SU-DHL-6 (cell line): Measurements from ENCODE around the gene BNIP5.

ENCODE experiments used
- H2AFZ ChIP-seq: fragments of 200-600 bp; sonication (generic); 2 replicates; pipeline ENCODE4 v1.6.1; 2014; ENCODE audit warnings: low read depth, mild to moderate bottlenecking, moderate library complexity, mixed read lengths, antibody characterized with exemption, low read length; ENCODE audit not compliant: severe bottlenecking
- H3F3A ChIP-seq: fragments of 200-600 bp; shearing (Covaris generic); 2 replicates; pipeline ENCODE4 v1.6.0; 2016; ENCODE audit warnings: antibody characterized with exemption, mild to moderate bottlenecking; ENCODE audit not compliant: insufficient read depth
- H3K27ac ChIP-seq: fragments of 200-600 bp; sonication (generic); 2 replicates; pipeline ENCODE4 v1.5.1; 2016; ENCODE audit warnings: low read depth, mild to moderate bottlenecking, low read length, moderate library complexity, mixed read lengths
- H3K27me3 ChIP-seq: fragments of 200-600 bp; sonication (generic), shearing (Covaris generic); 2 replicates; pipeline ENCODE4 v1.6.0; 2014; ENCODE audit warnings: mild to moderate bottlenecking, low read length
- H3K36me3 ChIP-seq: fragments of 200-600 bp; sonication (generic); 2 replicates; pipeline ENCODE4 v1.6.1; 2014; ENCODE audit warnings: mild to moderate bottlenecking, low read length, mixed read lengths
- H3K4me2 ChIP-seq: fragments of 300-600, 200-600 bp; shearing (Covaris generic), sonication (generic); 2 replicates; pipeline ENCODE4 v1.6.0; 2014; ENCODE audit warnings: low read length, low read depth, mild to moderate bottlenecking; ENCODE audit not compliant: poor library complexity, severe bottlenecking
- H3K4me3 ChIP-seq: fragments of 200-600 bp; sonication (generic); 2 replicates; pipeline ENCODE4 v1.5.1; 2014; ENCODE audit warnings: antibody characterized with exemption, low read length, mild to moderate bottlenecking, mixed read lengths; ENCODE audit not compliant: insufficient read depth, poor library complexity, severe bottlenecking
- H3K79me2 ChIP-seq: fragments of 200-600 bp; sonication (generic); 2 replicates; pipeline ENCODE4 v1.6.1; 2014; ENCODE audit warnings: mild to moderate bottlenecking, low read length, moderate library complexity; ENCODE audit not compliant: insufficient read depth
- H3K9ac ChIP-seq: fragments of 200-600 bp; sonication (generic); 2 replicates; pipeline ENCODE4 v1.7.0; 2014; ENCODE audit warnings: mild to moderate bottlenecking, low read length
- H3K9me2 ChIP-seq: fragments of 200-600 bp; sonication (generic); replicated peaks from 2 replicates; pipeline ENCODE4 v1.6.1; 2014; ENCODE audit warnings: low read length; ENCODE audit not compliant: insufficient read depth
- H3K9me3 ChIP-seq: fragments of 200-600 bp; sonication (generic); 2 replicates; pipeline ENCODE4 v1.6.1; 2014; ENCODE audit warnings: low read length, mixed read lengths; ENCODE audit not compliant: insufficient read depth
- H4K20me1 ChIP-seq: fragments of 200-600 bp; sonication (generic); 2 replicates; pipeline ENCODE4 v1.6.1; 2014; ENCODE audit warnings: low read depth, mild to moderate bottlenecking, antibody characterized with exemption, low read length, moderate library complexity, mixed read lengths
- EZH2phosphoT487 ChIP-seq: fragments of 200-600 bp; sonication (generic), shearing (Covaris generic); conservative IDR thresholded peaks from 2 replicates; pipeline ENCODE4 v1.6.1; 2018; ENCODE audit warnings: mild to moderate bottlenecking, antibody characterized with exemption, low read length, moderate library complexity, mixed read lengths
- TF ChIP-seq, protein P1 (sequence below): fragments of 200-600 bp; sonication (generic); IDR thresholded peaks from one replicate; pipeline ENCODE4 v1.5.1; 2017; ENCODE audit warnings: antibody characterized with exemption, mild to moderate bottlenecking, low read length, moderate library complexity; ENCODE audit not compliant: insufficient read depth, poor library complexity, severe bottlenecking

Gene BNIP5

GRCh38 chr6:36370638-36371037 is 34.0 kb upstream of the BNIP5 start:
- Histone ChIP-seq H3K9ac (no peak overlapping the region), H3K4me2 (no peak overlapping the region), H2AFZ (no peak overlapping the region), H3K27me3 (no peaks in the 10 kb centered on the region), H3K9me2 (no peaks in the 10 kb centered on the region), H3K27ac (no peak overlapping the region), H3K4me3 (no peak overlapping the region), H3K36me3 (no peaks in the 10 kb centered on the region), H3F3A (no peaks in the 10 kb centered on the region), H3K9me3 (no peaks in the 10 kb centered on the region), H3K79me2 (no peaks in the 10 kb centered on the region), H4K20me1 (no peaks in the 10 kb centered on the region)
- TF ChIP-seq, protein P1, sequence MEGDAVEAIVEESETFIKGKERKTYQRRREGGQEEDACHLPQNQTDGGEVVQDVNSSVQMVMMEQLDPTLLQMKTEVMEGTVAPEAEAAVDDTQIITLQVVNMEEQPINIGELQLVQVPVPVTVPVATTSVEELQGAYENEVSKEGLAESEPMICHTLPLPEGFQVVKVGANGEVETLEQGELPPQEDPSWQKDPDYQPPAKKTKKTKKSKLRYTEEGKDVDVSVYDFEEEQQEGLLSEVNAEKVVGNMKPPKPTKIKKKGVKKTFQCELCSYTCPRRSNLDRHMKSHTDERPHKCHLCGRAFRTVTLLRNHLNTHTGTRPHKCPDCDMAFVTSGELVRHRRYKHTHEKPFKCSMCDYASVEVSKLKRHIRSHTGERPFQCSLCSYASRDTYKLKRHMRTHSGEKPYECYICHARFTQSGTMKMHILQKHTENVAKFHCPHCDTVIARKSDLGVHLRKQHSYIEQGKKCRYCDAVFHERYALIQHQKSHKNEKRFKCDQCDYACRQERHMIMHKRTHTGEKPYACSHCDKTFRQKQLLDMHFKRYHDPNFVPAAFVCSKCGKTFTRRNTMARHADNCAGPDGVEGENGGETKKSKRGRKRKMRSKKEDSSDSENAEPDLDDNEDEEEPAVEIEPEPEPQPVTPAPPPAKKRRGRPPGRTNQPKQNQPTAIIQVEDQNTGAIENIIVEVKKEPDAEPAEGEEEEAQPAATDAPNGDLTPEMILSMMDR, result no peak
- no peak for TF ChIP-seq EZH2phosphoT487

DNA sequence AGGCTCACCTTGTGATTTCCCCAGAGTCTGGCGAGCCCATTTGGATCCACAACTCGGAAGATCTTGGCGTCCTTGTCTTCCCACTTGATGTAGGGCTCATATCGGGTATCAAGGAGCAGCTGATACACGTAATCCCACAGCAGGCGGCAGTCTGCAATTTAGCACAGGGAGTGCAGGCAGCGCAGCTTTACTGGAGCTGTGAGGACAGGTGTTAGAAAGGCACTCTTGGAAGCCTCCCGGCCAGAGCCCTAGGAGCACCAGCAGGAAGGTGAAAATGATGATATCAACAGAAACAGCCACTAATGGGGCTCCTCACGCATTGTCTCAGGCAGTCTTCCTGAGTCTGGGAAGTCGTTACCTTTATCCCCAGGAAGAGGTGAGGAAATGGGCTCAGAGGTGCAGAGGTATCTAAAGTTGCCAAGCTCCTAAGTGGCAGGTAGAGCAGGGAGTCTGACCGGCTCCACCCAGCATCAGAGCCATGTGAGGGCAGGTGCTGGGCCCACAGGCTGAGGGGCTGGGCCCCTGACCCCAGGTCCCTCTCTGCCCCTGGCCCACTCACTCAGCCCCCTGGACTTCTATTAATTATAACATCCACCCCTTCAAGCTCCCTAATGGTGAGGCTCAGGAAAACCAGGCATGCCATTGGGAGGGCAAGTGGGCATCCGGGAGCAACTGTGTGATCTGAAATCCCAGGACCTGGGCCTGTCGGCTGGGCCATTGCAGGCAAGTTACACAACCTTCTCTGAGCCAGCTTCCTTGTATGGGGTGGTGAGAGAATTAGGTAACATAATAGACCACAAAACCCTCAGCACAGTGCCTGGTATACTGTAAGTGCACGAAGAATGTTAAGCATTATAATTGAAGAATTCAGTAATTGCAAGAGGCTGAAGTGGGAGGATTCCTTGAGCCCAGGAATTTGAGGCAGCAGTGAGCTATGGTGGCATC is 32.5 kb upstream of the BNIP5 start:
- Histone ChIP-seq H3K4me2 (no peak overlapping the region), H3K9me2 (no peaks in the 10 kb centered on the region), H3K27ac (no peak overlapping the region), H3K9ac (no peak overlapping the region), H3K27me3 (no peaks in the 10 kb centered on the region), H2AFZ (no peak overlapping the region), H3F3A (no peaks in the 10 kb centered on the region), H3K79me2 (no peaks in the 10 kb centered on the region), H3K4me3 (no peak overlapping the region), H4K20me1 (no peaks in the 10 kb centered on the region), H3K36me3 (no peaks in the 10 kb centered on the region), H3K9me3 (no peaks in the 10 kb centered on the region)
- no peak for TF ChIP-seq EZH2phosphoT487
- TF ChIP-seq, protein P1, result no peak

- H3K9me2 ChIP-seq, result no peaks in the 10 kb centered on the region
- no peaks in the 10 kb centered on the region for H3K36me3 ChIP-seq
- no peaks in the 10 kb centered on the region for H3K79me2 ChIP-seq
- H3K4me3 ChIP-seq, result no peak overlapping the region
- no peaks in the 10 kb centered on the region for H4K20me1 ChIP-seq
- H3K27me3 ChIP-seq, result no peaks in the 10 kb centered on the region
- H3K4me2 ChIP-seq, result no peak overlapping the region
- no peaks in the 10 kb centered on the region for H3K9me3 ChIP-seq
- no peak overlapping the region for H3K9ac ChIP-seq
- no peak overlapping the region for H2AFZ ChIP-seq
- TF ChIP-seq, protein P1, result no peak
- TF ChIP-seq EZH2phosphoT487, result no peak
- no peaks in the 10 kb centered on the region for H3F3A ChIP-seq
- H3K27ac ChIP-seq, result no peak overlapping the region
Observed at GRCh38 chr6:36368421-36368820, 31.7 kb upstream of the BNIP5 start.
